WTC11 (cell line): ENCODE data around the gene PGPEP1. TPM values are rescaled to one million over a fixed set of nuclear protein-coding genes. Genes with fewer than 3 reads are reported as not detected.
A peak's percentile ranks its signal among the peaks of the same experiment; 100 is the strongest.

ENCODE experiments used
- ATF1 ChIP-seq: sonication (generic); formaldehyde crosslinking; IDR thresholded peaks from 2 replicates; pipeline ENCODE4 v1.8.1; 2023; ENCODE audit warnings: mild to moderate bottlenecking, moderate library complexity, missing genetic modification reagents
- CBFB ChIP-seq: sonication (generic); formaldehyde crosslinking; IDR thresholded peaks from 2 replicates; pipeline ENCODE4 v1.8.1; 2022; ENCODE audit warnings: mild to moderate bottlenecking, low read depth, missing genetic modification reagents
- CREM ChIP-seq: sonication (generic); formaldehyde crosslinking; IDR thresholded peaks from 2 replicates; pipeline ENCODE4 v1.8.1; 2022; ENCODE audit warnings: mild to moderate bottlenecking, missing genetic modification reagents, moderate library complexity
- ELF4 ChIP-seq: sonication (generic); formaldehyde crosslinking; IDR thresholded peaks from 2 replicates; pipeline ENCODE4 v1.8.1; 2022; ENCODE audit warnings: low read depth, mild to moderate bottlenecking, moderate library complexity, missing genetic modification reagents
- EMX1 ChIP-seq: fragments of 250-450 bp; sonication (Bioruptor Pico); IDR thresholded peaks from 2 replicates; pipeline ENCODE4 v1.8.0; 2021; ENCODE audit warnings: mild to moderate bottlenecking
- ESRRA ChIP-seq: sonication (generic); formaldehyde crosslinking; IDR thresholded peaks from 2 replicates; pipeline ENCODE4 v1.8.1; 2022; ENCODE audit warnings: mild to moderate bottlenecking, missing genetic modification reagents, borderline replicate concordance
- GABPB1 ChIP-seq: sonication (generic); formaldehyde crosslinking; IDR thresholded peaks from 2 replicates; pipeline ENCODE4 v1.8.1; 2023; ENCODE audit warnings: mild to moderate bottlenecking, missing genetic modification reagents
- GTF2I ChIP-seq: fragments of 250-450 bp; sonication (Bioruptor Pico); conservative IDR thresholded peaks from 2 replicates; pipeline ENCODE4 v1.4.0; 2021; ENCODE audit warnings: mild to moderate bottlenecking
- HMGA2 ChIP-seq: fragments of 250-450 bp; sonication (Bioruptor Pico); IDR thresholded peaks from 2 replicates; pipeline ENCODE4 v1.4.0; 2021; ENCODE audit warnings: mild to moderate bottlenecking, moderate library complexity
- IRF2 ChIP-seq: sonication (generic); formaldehyde crosslinking; IDR thresholded peaks from 2 replicates; pipeline ENCODE4 v1.8.0; 2022; ENCODE audit warnings: low read depth, missing genetic modification reagents, borderline replicate concordance
- NFYB ChIP-seq: sonication (generic); formaldehyde crosslinking; conservative IDR thresholded peaks from 2 replicates; pipeline ENCODE4 v1.8.0; 2022; ENCODE audit warnings: low read depth, missing genetic modification reagents
- NR1H2 ChIP-seq: sonication (generic); formaldehyde crosslinking; IDR thresholded peaks from 2 replicates; pipeline ENCODE4 v1.9.0; 2021; ENCODE audit warnings: mild to moderate bottlenecking, moderate library complexity, missing genetic modification reagents
- NR2C2 ChIP-seq: sonication (generic); formaldehyde crosslinking; IDR thresholded peaks from 2 replicates; pipeline ENCODE4 v1.8.0; 2022; ENCODE audit warnings: mild to moderate bottlenecking, missing genetic modification reagents
- NR3C1 ChIP-seq: sonication (generic); formaldehyde crosslinking; conservative IDR thresholded peaks from 2 replicates; pipeline ENCODE4 v1.8.1; 2023; ENCODE audit warnings: low read depth, mild to moderate bottlenecking, missing genetic modification reagents
- PRRX2 ChIP-seq: fragments of 250-450 bp; sonication (Bioruptor Pico); IDR thresholded peaks from 2 replicates; pipeline ENCODE4 v1.8.0; 2021; ENCODE audit warnings: mild to moderate bottlenecking
- RORB ChIP-seq: fragments of 250-450 bp; sonication (Bioruptor Pico); IDR thresholded peaks from 2 replicates; pipeline ENCODE4 v1.9.0; 2021; ENCODE audit warnings: mild to moderate bottlenecking
- SMAD3 ChIP-seq: sonication (generic); formaldehyde crosslinking; IDR thresholded peaks from 2 replicates; pipeline ENCODE4 v1.8.0; 2022; ENCODE audit warnings: missing genetic modification reagents, mild to moderate bottlenecking, borderline replicate concordance
- SMAD4 ChIP-seq: sonication (generic); formaldehyde crosslinking; IDR thresholded peaks from 2 replicates; pipeline ENCODE4 v1.8.0; 2022; ENCODE audit warnings: mild to moderate bottlenecking, missing genetic modification reagents
- TEAD4 ChIP-seq: sonication (generic); formaldehyde crosslinking; IDR thresholded peaks from 2 replicates; pipeline ENCODE4 v1.8.0; 2022; ENCODE audit warnings: mild to moderate bottlenecking, missing genetic modification reagents
- ZNF138 ChIP-seq: sonication (generic); formaldehyde crosslinking; conservative IDR thresholded peaks from 2 replicates; pipeline ENCODE4 v1.8.1; 2022; ENCODE audit warnings: mild to moderate bottlenecking, moderate library complexity, missing genetic modification reagents
- ZNF317 ChIP-seq: sonication (generic); formaldehyde crosslinking; IDR thresholded peaks from 2 replicates; pipeline ENCODE4 v1.8.1; 2023; ENCODE audit warnings: low read depth, mild to moderate bottlenecking, moderate library complexity, missing genetic modification reagents, borderline replicate concordance
- total RNA-seq: library from RNA; stranded (reverse); gene quantifications from 3 replicates; pipeline ENCODE4 v1.2.3, GENCODE V29; 2021
- TF ChIP-seq, protein P1 (sequence below): sonication (generic); formaldehyde crosslinking; IDR thresholded peaks from 2 replicates; pipeline ENCODE4 v1.8.0; 2022; ENCODE audit warnings: mild to moderate bottlenecking, missing genetic modification reagents
- TF ChIP-seq, protein P2 (sequence below): sonication (generic); formaldehyde crosslinking; IDR thresholded peaks from 2 replicates; pipeline ENCODE4 v1.8.1; 2023; ENCODE audit warnings: mild to moderate bottlenecking, missing genetic modification reagents
- TF ChIP-seq, protein P3 (sequence below): sonication (generic); formaldehyde crosslinking; IDR thresholded peaks from 2 replicates; pipeline ENCODE4 v1.8.1; 2023; ENCODE audit warnings: mild to moderate bottlenecking, missing genetic modification reagents, moderate library complexity
- TF ChIP-seq, protein P4 (sequence below): fragments of 250-450 bp; sonication (Bioruptor Pico); IDR thresholded peaks from 2 replicates; pipeline ENCODE4 v2.1.2; 2022; ENCODE audit warnings: mild to moderate bottlenecking, moderate library complexity
- TF ChIP-seq, protein P5 (sequence below): fragments of 250-450 bp; sonication (Bioruptor Pico); IDR thresholded peaks from 2 replicates; pipeline ENCODE4 v1.8.0; 2021; ENCODE audit warnings: mild to moderate bottlenecking
- TF ChIP-seq, protein P6 (sequence below): sonication (generic); formaldehyde crosslinking; IDR thresholded peaks from 2 replicates; pipeline ENCODE4 v1.8.0; 2022; ENCODE audit warnings: mild to moderate bottlenecking, missing genetic modification reagents
- TF ChIP-seq, protein P7 (sequence below): fragments of 250-450 bp; sonication (Bioruptor Pico); conservative IDR thresholded peaks from 2 replicates; pipeline ENCODE4 v1.9.0; 2021; ENCODE audit warnings: mild to moderate bottlenecking
- TF ChIP-seq, protein P8 (sequence below): sonication (generic); formaldehyde crosslinking; IDR thresholded peaks from 2 replicates; pipeline ENCODE4 v1.8.0; 2023; ENCODE audit warnings: missing genetic modification reagents
- TF ChIP-seq, protein P9 (sequence below): sonication (generic); formaldehyde crosslinking; IDR thresholded peaks from 2 replicates; pipeline ENCODE4 v1.8.1; 2023; ENCODE audit warnings: mild to moderate bottlenecking, missing genetic modification reagents, moderate library complexity

Gene PGPEP1
- total RNA-seq, 1 experiment from 2014 or later = 68.1 TPM

DNA sequence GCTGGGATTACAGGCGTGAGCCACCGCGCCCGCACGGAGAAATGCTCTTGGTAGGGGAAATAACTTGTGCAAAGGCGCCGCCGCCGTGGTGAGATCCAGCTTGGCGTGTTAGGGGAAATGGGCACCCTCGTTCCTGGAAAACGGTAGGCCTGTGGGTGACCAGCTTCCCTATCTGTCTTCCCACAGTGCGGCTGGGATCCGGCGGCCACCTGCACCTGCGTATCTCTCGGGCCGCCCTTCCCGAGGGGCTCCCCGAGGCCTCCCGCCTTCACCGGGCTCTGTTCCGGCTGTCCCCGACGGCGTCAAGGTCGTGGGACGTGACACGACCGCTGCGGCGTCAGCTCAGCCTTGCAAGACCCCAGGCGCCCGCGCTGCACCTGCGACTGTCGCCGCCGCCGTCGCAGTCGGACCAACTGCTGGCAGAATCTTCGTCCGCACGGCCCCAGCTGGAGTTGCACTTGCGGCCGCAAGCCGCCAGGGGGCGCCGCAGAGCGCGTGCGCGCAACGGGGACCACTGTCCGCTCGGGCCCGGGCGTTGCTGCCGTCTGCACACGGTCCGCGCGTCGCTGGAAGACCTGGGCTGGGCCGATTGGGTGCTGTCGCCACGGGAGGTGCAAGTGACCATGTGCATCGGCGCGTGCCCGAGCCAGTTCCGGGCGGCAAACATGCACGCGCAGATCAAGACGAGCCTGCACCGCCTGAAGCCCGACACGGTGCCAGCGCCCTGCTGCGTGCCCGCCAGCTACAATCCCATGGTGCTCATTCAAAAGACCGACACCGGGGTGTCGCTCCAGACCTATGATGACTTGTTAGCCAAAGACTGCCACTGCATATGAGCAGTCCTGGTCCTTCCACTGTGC is 47.9 kb downstream of the PGPEP1 start (continued):
- TF ChIP-seq, protein P1, sequence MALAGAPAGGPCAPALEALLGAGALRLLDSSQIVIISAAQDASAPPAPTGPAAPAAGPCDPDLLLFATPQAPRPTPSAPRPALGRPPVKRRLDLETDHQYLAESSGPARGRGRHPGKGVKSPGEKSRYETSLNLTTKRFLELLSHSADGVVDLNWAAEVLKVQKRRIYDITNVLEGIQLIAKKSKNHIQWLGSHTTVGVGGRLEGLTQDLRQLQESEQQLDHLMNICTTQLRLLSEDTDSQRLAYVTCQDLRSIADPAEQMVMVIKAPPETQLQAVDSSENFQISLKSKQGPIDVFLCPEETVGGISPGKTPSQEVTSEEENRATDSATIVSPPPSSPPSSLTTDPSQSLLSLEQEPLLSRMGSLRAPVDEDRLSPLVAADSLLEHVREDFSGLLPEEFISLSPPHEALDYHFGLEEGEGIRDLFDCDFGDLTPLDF (CRISPR knock-in tag) = peak; percentile 35; the same call in 1 of the 2 replicates
- TF ChIP-seq, protein P2, sequence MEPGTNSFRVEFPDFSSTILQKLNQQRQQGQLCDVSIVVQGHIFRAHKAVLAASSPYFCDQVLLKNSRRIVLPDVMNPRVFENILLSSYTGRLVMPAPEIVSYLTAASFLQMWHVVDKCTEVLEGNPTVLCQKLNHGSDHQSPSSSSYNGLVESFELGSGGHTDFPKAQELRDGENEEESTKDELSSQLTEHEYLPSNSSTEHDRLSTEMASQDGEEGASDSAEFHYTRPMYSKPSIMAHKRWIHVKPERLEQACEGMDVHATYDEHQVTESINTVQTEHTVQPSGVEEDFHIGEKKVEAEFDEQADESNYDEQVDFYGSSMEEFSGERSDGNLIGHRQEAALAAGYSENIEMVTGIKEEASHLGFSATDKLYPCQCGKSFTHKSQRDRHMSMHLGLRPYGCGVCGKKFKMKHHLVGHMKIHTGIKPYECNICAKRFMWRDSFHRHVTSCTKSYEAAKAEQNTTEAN (CRISPR knock-in tag) = 0 out of 2 replicates have a peak, but pooled peaks have one; percentile 26
- TF ChIP-seq CBFB (CRISPR knock-in tag) (no peak), ESRRA (CRISPR knock-in tag) (no peak), TEAD4 (CRISPR knock-in tag) (no peak), GTF2I (no peak; the same call in 1 of the 2 replicates), GABPB1 (CRISPR knock-in tag) (no peak), PRRX2 (CRISPR knock-in tag) (no peak), NR3C1 (no peak), ZNF138 (CRISPR knock-in tag) (no peak), IRF2 (CRISPR knock-in tag) (no peak), NR2C2 (CRISPR knock-in tag) (no peak), ELF4 (CRISPR knock-in tag) (no peak), HMGA2 (no peak), NR1H2 (no peak), RORB (CRISPR knock-in tag) (no peak), ATF1 (CRISPR knock-in tag) (no peak), EMX1 (no peak), SMAD3 (CRISPR knock-in tag) (no peak), NFYB (no peak), ZNF317 (CRISPR knock-in tag) (no peak), SMAD4 (CRISPR knock-in tag) (peak; percentile 59; the same call in 1 of the 2 replicates), CREM (no peak)
- TF ChIP-seq, protein P3, sequence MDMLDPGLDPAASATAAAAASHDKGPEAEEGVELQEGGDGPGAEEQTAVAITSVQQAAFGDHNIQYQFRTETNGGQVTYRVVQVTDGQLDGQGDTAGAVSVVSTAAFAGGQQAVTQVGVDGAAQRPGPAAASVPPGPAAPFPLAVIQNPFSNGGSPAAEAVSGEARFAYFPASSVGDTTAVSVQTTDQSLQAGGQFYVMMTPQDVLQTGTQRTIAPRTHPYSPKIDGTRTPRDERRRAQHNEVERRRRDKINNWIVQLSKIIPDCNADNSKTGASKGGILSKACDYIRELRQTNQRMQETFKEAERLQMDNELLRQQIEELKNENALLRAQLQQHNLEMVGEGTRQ (CRISPR knock-in tag) = no peak
- TF ChIP-seq, protein P4, sequence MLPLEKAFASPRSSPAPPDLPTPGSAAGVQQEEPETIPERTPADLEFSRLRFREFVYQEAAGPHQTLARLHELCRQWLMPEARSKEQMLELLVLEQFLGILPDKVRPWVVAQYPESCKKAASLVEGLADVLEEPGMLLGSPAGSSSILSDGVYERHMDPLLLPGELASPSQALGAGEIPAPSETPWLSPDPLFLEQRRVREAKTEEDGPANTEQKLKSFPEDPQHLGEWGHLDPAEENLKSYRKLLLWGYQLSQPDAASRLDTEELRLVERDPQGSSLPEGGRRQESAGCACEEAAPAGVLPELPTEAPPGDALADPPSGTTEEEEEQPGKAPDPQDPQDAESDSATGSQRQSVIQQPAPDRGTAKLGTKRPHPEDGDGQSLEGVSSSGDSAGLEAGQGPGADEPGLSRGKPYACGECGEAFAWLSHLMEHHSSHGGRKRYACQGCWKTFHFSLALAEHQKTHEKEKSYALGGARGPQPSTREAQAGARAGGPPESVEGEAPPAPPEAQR (CRISPR knock-in tag) = no peak
- TF ChIP-seq, protein P5, sequence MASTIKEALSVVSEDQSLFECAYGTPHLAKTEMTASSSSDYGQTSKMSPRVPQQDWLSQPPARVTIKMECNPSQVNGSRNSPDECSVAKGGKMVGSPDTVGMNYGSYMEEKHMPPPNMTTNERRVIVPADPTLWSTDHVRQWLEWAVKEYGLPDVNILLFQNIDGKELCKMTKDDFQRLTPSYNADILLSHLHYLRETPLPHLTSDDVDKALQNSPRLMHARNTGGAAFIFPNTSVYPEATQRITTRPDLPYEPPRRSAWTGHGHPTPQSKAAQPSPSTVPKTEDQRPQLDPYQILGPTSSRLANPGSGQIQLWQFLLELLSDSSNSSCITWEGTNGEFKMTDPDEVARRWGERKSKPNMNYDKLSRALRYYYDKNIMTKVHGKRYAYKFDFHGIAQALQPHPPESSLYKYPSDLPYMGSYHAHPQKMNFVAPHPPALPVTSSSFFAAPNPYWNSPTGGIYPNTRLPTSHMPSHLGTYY = no peak
- TF ChIP-seq, protein P6, sequence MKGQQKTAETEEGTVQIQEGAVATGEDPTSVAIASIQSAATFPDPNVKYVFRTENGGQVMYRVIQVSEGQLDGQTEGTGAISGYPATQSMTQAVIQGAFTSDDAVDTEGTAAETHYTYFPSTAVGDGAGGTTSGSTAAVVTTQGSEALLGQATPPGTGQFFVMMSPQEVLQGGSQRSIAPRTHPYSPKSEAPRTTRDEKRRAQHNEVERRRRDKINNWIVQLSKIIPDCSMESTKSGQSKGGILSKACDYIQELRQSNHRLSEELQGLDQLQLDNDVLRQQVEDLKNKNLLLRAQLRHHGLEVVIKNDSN (CRISPR knock-in tag) = 0 out of 2 replicates have a peak, but pooled peaks have one; percentile 20
- TF ChIP-seq, protein P7, sequence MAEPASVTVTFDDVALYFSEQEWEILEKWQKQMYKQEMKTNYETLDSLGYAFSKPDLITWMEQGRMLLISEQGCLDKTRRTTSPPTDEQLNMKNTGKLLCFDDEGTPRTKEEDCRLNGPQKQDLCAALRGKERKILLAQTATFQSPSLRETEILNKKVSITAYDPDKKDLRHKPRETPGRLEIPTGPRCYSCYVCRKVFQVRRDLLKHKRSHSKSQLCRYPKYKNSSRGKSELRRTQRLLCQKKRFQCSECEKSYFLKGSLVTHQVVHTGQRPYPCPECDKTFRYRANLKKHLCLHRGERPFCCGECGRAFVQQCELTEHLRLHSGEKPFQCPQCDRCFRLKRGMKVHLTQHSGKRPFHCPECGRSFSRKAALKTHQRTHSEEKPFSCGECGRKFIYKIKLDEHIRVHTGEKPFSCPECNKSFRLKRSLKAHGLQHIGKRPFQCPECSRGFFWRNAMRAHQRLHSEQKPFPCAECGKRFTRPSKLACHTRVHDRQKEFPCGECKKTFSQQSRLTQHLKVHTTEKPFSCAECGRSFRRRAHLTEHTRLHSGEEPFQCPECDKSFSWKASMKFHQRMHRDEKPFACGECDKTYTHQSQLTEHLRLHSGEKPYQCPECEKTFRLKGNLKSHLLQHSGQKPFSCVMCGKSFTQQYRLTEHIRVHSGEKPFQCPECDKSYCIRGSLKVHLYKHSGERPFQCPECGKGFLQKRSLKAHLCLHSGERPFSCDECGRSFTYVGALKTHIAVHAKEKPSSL (CRISPR knock-in tag) = no peak
- TF ChIP-seq, protein P8, sequence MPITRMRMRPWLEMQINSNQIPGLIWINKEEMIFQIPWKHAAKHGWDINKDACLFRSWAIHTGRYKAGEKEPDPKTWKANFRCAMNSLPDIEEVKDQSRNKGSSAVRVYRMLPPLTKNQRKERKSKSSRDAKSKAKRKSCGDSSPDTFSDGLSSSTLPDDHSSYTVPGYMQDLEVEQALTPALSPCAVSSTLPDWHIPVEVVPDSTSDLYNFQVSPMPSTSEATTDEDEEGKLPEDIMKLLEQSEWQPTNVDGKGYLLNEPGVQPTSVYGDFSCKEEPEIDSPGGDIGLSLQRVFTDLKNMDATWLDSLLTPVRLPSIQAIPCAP (CRISPR knock-in tag) = no peak
- TF ChIP-seq, protein P9, sequence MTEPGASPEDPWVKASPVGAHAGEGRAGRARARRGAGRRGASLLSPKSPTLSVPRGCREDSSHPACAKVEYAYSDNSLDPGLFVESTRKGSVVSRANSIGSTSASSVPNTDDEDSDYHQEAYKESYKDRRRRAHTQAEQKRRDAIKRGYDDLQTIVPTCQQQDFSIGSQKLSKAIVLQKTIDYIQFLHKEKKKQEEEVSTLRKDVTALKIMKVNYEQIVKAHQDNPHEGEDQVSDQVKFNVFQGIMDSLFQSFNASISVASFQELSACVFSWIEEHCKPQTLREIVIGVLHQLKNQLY (CRISPR knock-in tag) = no peak
